ENCODE measurements around the gene KNOP1. TPM values are rescaled to one million over a fixed set of nuclear protein-coding genes. Genes with fewer than 3 reads are reported as not detected.
A peak's percentile ranks its signal among the peaks of the same experiment; 100 is the strongest.

KNOP1 gene, protein sequence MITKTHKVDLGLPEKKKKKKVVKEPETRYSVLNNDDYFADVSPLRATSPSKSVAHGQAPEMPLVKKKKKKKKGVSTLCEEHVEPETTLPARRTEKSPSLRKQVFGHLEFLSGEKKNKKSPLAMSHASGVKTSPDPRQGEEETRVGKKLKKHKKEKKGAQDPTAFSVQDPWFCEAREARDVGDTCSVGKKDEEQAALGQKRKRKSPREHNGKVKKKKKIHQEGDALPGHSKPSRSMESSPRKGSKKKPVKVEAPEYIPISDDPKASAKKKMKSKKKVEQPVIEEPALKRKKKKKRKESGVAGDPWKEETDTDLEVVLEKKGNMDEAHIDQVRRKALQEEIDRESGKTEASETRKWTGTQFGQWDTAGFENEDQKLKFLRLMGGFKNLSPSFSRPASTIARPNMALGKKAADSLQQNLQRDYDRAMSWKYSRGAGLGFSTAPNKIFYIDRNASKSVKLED
- total RNA-seq, result 10 to 100 TPM; 24.3 to 26.4 TPM

DNA sequence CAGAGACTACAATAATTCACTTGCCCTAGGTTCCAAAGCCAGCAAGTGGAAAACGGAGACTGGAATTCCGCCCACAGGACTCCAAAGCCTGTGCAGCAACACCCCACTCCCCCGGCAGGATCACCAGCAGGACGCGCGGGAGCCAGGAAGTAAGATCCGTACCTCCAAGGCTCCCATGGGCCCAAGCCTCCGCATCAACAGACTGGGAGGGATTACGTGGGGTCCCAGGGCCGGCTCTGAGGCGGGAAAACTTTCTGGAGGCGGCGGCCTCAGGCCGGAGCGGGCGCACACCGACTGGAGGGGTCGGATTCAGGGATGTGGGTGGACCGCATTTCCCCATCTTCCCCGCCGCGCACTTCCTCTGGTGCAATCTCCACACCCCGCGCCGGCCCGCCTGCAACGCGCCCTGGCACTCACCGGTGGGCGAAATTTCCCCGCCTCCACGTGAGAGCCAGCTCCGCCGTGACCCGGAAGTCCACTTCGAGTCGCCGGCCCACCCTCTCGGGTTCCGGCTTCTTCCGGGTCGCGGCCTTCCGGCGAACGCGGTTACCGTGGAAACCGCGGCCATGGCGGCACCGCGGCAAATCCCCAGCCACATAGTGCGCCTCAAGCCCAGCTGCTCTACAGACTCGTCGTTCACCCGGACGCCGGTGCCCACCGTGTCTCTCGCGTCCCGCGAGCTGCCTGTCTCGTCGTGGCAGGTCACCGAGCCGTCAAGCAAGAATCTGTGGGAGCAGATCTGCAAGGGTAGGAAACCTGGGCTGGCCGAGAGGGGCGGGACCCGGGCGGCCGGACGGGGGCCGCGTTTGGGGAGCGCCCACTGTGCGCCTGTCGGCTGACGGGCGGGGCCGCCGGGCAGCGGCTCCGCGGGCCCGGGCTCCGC, at the start of gene KNOP1, which contains the start of gene IQCK:
KNOP1 (minus strand) TSS at position 487 of the 883 bp plus-strand sequence. CDS start 3,192 bp downstream, outside the sequence.
IQCK (plus strand) TSS at position 531 of the 883 bp plus-strand sequence; CDS start at position 567, 36 bp downstream.
- H3K4me1 Mint-ChIP-seq (ENCODE audit: low read depth), result peaks cover 27% of the 10 kb centered on the region
- ChIA-PET POLR2A (interaction anchor here (0.6 to 1.0 kb wide), 2 partner anchors 62 to 205 kb away, joined by 3 read pairs; no protein-coding TSS in a partner anchor), CTCF (interaction anchor here (0.6 to 1.7 kb wide), 5 partner anchors 13 to 216 kb away, joined by 3 to 8 read pairs (median 5); partner anchors contain the start of genes GPRC5B and VPS35L)
- intact Hi-C loops (cut with micrococcal nuclease), result loop anchor here (1.0 to 10.0 kb wide), 4 partner anchors 133 to 196 kb away; partner anchors contain the start of genes GDE1, GPRC5B and VPS35L
- peak within 1 kb of the TSS; percentile 79 for H3K27ac Mint-ChIP-seq
- H3K36me3 Mint-ChIP-seq, result peaks cover 17% of the 10 kb centered on the region
- H3K9me3 Mint-ChIP-seq, result no peaks in the 10 kb centered on the region
- DNase-seq, result peak; percentile 93
- H3K27me3 Mint-ChIP-seq, result no peaks in the 10 kb centered on the region
- H3K4me3 Mint-ChIP-seq, result peak within 1 kb of the TSS; percentile 92

DNA sequence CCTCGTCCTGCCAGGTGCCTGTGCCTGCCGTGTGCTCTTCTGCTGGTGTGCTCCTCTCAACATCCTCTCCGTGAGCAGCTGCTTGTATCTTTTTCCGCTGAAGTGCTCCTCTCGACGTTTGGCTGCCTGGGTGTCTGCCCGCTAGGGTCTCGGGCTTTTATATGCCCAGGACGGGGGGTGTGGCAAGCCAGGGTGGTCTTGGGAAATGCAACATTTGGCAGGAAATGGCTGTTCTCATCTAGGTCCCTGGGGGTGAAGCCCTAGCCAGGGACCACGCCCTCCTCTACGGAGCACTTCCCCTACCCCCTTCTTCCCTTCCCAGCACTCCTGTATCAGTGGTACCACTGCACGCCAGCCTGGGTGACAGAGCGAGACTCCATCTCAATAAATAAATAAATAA, 49.5 kb upstream of the KNOP1 start:
- intact Hi-C loops (cut with micrococcal nuclease), result no loop called here
- Mint-ChIP-seq H3K27me3 (no peaks in the 10 kb centered on the region), H3K9me3 (peaks cover 7% of the 10 kb centered on the region), H3K36me3 (peaks cover 2% of the 10 kb centered on the region), H3K27ac (no peak overlapping the region), H3K4me1 (ENCODE audit: low read depth) (no peaks in the 10 kb centered on the region), H3K4me3 (no peak overlapping the region)
- ChIA-PET CTCF (no interaction called here), POLR2A (no interaction called here)
- no peak for DNase-seq

DNA sequence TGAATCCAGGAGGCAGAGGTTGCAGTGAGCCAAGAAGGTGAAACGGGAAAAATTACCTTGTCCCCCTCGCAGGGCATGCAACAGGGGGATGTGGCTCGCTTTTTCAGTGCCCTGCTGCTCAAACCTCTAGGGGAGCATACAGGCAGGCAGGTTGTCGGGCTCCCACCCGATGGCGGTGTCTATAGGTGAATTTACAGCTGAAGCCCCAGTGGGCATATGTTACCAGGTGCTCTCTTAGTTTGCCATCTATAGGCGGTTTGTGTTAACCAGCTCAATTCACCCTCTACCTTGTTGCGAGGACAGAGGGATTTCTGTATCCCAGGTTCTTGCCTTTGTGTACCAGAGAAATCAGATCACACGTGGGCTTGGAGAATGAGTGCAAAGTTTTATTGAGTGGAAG, 49.0 kb upstream of the KNOP1 start:
- Mint-ChIP-seq H3K27ac (no peak overlapping the region), H3K4me1 (ENCODE audit: low read depth) (no peaks in the 10 kb centered on the region), H3K9me3 (peaks cover 7% of the 10 kb centered on the region), H3K36me3 (peaks cover 2% of the 10 kb centered on the region), H3K4me3 (no peak overlapping the region), H3K27me3 (no peaks in the 10 kb centered on the region)
- CTCF ChIA-PET, result no interaction called here
- POLR2A ChIA-PET, result no interaction called here
- no peak for DNase-seq
- intact Hi-C loops (cut with micrococcal nuclease), result no loop called here

DNA sequence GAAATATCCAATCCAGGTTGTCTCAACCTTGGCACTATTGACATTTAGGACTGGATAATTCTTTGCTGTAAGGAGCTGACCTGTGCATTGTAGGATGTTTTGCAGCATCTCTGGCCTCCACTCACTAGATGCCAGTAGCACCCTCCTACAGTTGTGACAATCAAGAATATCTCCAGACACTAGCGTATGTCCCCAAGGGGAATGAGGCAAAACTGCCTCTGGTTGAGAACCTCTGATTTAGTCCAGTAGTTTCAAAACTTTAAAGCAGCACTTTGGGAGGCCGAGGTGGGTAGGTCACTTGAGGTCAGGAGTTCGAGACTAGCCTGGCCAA, 48.5 kb upstream of the KNOP1 start:
- H3K4me3 Mint-ChIP-seq, result no peak overlapping the region
- intact Hi-C loops (cut with micrococcal nuclease), result no loop called here
- H3K36me3 Mint-ChIP-seq, result peaks cover 2% of the 10 kb centered on the region
- H3K27me3 Mint-ChIP-seq, result no peaks in the 10 kb centered on the region
- no peak overlapping the region for H3K27ac Mint-ChIP-seq
- POLR2A ChIA-PET, result no interaction called here
- H3K4me1 Mint-ChIP-seq (ENCODE audit: low read depth), result no peaks in the 10 kb centered on the region
- DNase-seq, result no peak
- H3K9me3 Mint-ChIP-seq, result peaks cover 7% of the 10 kb centered on the region
- CTCF ChIA-PET, result no interaction called here

DNA sequence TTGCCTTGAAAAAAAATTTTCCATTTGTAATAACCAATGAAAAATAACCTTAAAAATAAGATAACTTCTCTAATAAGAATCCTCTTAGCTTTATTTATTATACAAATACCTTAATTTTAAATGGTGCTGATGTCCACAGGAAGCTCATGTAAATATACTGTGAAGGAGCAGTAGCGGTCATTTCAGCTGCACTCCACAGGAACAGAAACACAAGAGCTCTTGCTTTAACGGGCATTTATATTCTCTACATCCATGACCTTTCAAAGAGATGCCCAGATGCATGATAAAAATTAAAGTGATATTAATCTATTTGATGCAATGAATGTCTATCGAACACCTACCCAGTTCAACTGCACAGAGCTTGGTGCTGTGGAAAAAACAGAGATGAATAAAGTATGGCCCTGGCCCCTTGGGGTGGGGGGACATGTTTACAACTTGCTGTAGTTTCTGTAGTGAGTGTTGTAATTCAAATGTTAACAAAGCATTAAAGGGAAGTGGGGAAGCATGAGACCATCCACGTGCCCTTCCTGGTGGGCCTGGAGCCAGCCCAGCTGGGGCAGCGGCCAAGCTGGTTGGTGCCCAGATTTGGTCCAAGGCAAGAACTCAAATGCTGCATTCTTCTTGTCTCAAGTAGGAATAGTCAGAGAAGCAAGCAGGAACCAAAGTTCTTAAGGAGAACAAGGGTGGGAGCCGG, 48.0 kb upstream of the KNOP1 start:
- H3K4me3 Mint-ChIP-seq, result no peak overlapping the region
- no peak for DNase-seq
- peaks cover 7% of the 10 kb centered on the region for H3K9me3 Mint-ChIP-seq
- H3K27ac Mint-ChIP-seq, result no peak overlapping the region
- intact Hi-C loops (cut with micrococcal nuclease), result no loop called here
- H3K36me3 Mint-ChIP-seq, result peaks cover 2% of the 10 kb centered on the region
- ChIA-PET CTCF (no interaction called here), POLR2A (no interaction called here)
- H3K27me3 Mint-ChIP-seq, result no peaks in the 10 kb centered on the region
- no peaks in the 10 kb centered on the region for H3K4me1 Mint-ChIP-seq (ENCODE audit: low read depth)

DNA sequence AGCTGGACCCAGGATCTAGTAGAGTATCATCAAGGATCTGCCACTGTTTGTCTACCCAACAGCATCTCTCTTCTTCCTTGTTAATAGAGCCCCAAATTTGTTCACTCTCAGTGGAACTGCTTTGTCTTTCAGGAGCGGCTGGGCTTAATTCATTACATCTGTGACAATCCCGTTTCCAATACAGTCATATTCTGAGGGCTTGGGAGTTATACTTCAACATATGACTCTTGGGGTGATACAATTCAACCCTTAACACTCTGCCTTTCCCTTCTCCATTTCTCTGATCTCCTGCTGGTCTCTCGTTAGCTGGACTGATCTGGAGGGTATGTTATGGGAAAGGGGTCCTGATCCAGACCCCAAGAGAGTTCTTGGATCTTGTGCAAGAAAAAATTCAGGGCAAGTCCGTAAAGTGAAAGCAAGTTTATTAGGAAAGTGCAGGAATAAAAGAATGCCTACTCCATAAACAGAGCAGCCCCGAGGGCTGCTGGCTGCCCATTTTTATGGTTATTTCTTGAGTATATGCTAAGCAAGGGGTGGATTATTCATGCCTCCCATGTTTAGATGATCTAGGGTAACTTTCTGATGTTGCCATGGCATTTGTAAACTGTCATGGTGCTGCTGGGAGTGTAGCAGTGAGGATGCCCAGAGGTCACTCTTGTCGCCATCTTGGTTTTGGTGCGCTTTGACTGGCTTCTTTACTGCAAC, 42.5 kb upstream of the KNOP1 start:
- Mint-ChIP-seq H3K4me1 (ENCODE audit: low read depth) (no peaks in the 10 kb centered on the region), H3K9me3 (no peaks in the 10 kb centered on the region), H3K36me3 (no peaks in the 10 kb centered on the region), H3K27me3 (no peaks in the 10 kb centered on the region), H3K4me3 (no peak overlapping the region), H3K27ac (no peak overlapping the region)
- ChIA-PET POLR2A (no interaction called here), CTCF (no interaction called here)
- intact Hi-C loops (cut with micrococcal nuclease), result no loop called here
- DNase-seq, result no peak

DNA sequence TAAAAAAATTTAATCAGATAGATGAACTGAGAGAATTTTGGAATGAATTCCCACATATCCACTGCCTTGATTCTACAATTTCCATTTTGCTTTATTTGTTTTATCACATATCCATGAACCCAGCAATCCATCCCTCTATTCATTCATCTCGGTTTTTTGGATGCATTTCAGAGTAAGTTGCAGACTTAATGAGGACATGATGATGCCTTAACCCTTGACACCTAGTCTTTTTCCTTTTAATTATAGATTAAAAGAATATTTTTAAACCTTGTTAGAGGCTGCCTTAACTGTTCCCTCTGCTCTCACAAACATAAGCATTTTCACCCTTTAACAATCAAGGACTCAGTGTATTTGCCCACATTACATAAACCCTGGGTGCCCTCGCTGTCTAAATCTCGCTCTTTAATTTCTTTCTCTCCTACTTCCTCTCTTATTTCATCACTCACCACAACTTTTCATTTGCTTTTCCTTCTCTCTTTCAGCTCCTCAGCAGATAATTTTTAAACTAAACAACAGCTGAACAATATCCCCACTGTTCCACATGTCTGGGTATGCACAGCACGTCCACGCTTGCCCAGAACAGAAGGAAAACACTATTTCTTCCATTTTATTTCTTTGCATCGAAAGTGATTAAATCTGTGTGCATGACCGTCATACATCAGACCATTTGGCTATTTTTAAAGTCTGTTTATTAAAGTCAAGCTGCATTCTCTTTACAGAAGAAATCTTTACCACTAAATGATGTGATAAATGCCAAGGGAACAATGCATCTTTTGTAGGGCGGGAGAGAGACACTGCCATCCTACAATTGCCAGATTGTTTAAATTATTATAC, 40.0 kb upstream of the KNOP1 start:
- CTCF ChIA-PET, result no interaction called here
- DNase-seq, result no peak
- intact Hi-C loops (cut with micrococcal nuclease), result no loop called here
- Mint-ChIP-seq H3K4me1 (ENCODE audit: low read depth) (no peaks in the 10 kb centered on the region), H3K27me3 (no peaks in the 10 kb centered on the region), H3K36me3 (no peaks in the 10 kb centered on the region), H3K9me3 (no peaks in the 10 kb centered on the region), H3K4me3 (no peak overlapping the region), H3K27ac (no peak overlapping the region)
- POLR2A ChIA-PET, result no interaction called here

DNA sequence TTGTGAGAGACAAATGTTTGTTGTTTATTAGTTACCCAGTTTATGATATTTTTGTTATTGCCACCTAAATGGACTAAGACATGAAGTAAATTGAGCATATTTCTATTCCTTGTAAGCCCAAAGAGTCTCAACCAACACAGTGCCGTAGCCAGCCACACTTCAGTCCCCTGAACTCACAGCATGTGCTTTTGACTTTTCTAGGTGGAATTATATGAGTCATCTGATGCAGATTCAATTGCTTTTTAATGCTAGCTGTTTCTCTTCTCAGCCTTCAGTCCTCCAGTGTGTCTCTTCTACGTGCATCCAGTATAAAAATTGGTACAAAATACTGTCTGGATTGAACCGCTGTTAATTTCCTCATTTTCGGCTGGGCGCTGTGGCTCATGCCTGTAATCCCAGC, 39.0 kb upstream of the KNOP1 start:
- Mint-ChIP-seq H3K27ac (no peak overlapping the region), H3K4me1 (ENCODE audit: low read depth) (no peaks in the 10 kb centered on the region), H3K36me3 (no peaks in the 10 kb centered on the region), H3K27me3 (no peaks in the 10 kb centered on the region), H3K4me3 (no peak overlapping the region), H3K9me3 (no peaks in the 10 kb centered on the region)
- CTCF ChIA-PET, result no interaction called here
- POLR2A ChIA-PET, result no interaction called here
- intact Hi-C loops (cut with micrococcal nuclease), result no loop called here
- no peak for DNase-seq

DNA sequence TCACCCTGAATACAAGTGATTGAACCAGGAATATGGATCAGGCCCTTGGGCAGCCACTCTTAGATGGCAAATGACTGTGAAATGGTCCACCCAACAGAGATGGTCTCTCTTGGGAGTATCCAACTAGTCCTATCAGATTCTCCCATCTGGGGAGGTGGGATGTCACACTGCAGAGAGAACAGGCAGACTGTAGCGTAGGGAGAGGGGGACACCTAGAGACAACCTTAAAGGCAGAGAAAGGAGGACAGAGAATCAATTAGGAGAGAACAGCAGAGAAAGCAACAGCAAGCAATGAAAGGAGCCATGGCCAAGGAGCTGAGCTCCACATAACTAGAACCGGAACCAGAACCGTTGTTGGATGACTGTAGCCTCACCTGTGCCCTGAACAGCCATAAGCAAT, 37.2 kb upstream of the KNOP1 start:
- H3K4me1 Mint-ChIP-seq (ENCODE audit: low read depth), result no peaks in the 10 kb centered on the region
- POLR2A ChIA-PET, result no interaction called here
- intact Hi-C loops (cut with micrococcal nuclease), result no loop called here
- CTCF ChIA-PET, result no interaction called here
- H3K27ac Mint-ChIP-seq, result no peak overlapping the region
- DNase-seq, result no peak
- no peaks in the 10 kb centered on the region for H3K36me3 Mint-ChIP-seq
- H3K27me3 Mint-ChIP-seq, result no peaks in the 10 kb centered on the region
- H3K9me3 Mint-ChIP-seq, result no peaks in the 10 kb centered on the region
- H3K4me3 Mint-ChIP-seq, result no peak overlapping the region

DNA sequence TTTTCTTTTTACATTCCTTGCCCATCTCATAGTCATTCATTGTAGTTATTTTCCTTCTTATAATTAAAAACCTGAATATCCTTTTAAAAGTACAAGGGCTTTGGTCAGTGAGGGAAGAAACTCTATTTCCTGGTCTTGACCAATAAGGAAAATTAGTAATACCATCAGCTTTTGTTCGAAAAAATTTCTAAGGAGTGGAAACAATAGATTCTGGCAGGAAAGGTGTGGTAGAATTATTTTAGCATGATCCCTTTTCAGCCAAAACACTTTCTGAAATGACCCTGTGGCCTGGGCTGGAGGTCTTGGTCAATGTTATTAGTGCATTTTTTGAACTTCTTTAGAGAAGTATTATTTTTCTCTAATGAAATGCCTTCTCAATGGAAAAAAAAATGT, 36.6 kb upstream of the KNOP1 start:
- Mint-ChIP-seq H3K9me3 (no peaks in the 10 kb centered on the region), H3K4me1 (ENCODE audit: low read depth) (no peaks in the 10 kb centered on the region), H3K36me3 (no peaks in the 10 kb centered on the region), H3K27me3 (no peaks in the 10 kb centered on the region), H3K4me3 (no peak overlapping the region), H3K27ac (no peak overlapping the region)
- CTCF ChIA-PET, result no interaction called here
- POLR2A ChIA-PET, result no interaction called here
- intact Hi-C loops (cut with micrococcal nuclease), result no loop called here
- no peak for DNase-seq

All from activated CD4-positive, alpha-beta memory T cell treated with anti-CD3 and anti-CD28 coated beads for 36 hours (primary cell).